Panc1 (cell line): ENCODE results near the gene SLC19A1. TPM values are rescaled to one million over a fixed set of nuclear protein-coding genes. Genes with fewer than 3 reads are reported as not detected.

Source experiments
- ATAC-seq: fragments of 200-7000 bp; cut with Tn5 transposase; 2 replicates; pipeline ENCODE4 v1.9.1; 2020; ENCODE audit warnings: mild to moderate bottlenecking, moderate library complexity
- BruUV-seq: library from RNA; stranded (reverse); fragments of 400-500 nt; replicated peaks from 2 replicates; lab custom pipeline; 2021; lab: Mats Ljungman, UMichigan
- CTCF ChIA-PET: fragments of 300-600 bp; sonication (Branson Sonifier 250); formaldehyde crosslinking; loops from one replicate; lab custom pipeline; 2022; ENCODE audit warnings: antibody characterized with exemption; lab: Charles Lee
- POLR2A ChIA-PET: fragments of 300-600 bp; sonication (Branson Sonifier 250); formaldehyde crosslinking; loops from one replicate; lab custom pipeline; 2022; ENCODE audit warnings: antibody characterized with exemption; lab: Charles Lee
- DNase-seq: peaks from one replicate; pipeline ENCODE4 v3.0.0-alpha.2; 2010; ENCODE audit warnings: low read depth, low spot score
- H3K27ac ChIP-seq: 2 replicates; pipeline ENCODE4 v1.5.1; 2011; ENCODE audit warnings: mild to moderate bottlenecking, low read length, inconsistent platforms
- H3K27me3 ChIP-seq: fragments of 200-500 bp; sonication (Bioruptor generic); 2 replicates; pipeline ENCODE4 v1.6.0; 2014; ENCODE audit warnings: low read length, inconsistent platforms; ENCODE audit not compliant: control insufficient read depth, insufficient read depth
- H3K36me3 ChIP-seq: fragments of 200-500 bp; sonication (Bioruptor generic); 2 replicates; pipeline ENCODE4 v1.5.1; 2014; ENCODE audit warnings: inconsistent platforms, mild to moderate bottlenecking, low read length, moderate library complexity; ENCODE audit not compliant: control insufficient read depth, insufficient read depth
- H3K4me1 ChIP-seq: 2 replicates; pipeline ENCODE4 v1.5.1; 2011; ENCODE audit warnings: inconsistent platforms, mild to moderate bottlenecking, low read length, moderate library complexity; ENCODE audit not compliant: control insufficient read depth, insufficient read depth
- H3K4me3 ChIP-seq, 2 experiments: 2 replicates each; pipeline ENCODE4 v1.5.1; 2011 to 2012; ENCODE audit warnings: low read depth in 2 of 2, low read length in 2 of 2, mild to moderate bottlenecking in 2 of 2, inconsistent platforms in 1 of 2, moderate library complexity in 1 of 2
- H3K9me3 ChIP-seq: fragments of 200-500 bp; sonication (Bioruptor generic); 2 replicates; pipeline ENCODE4 v1.5.1; 2014; ENCODE audit warnings: low read depth, mild to moderate bottlenecking, inconsistent platforms, low read length, moderate library complexity; ENCODE audit not compliant: control insufficient read depth, insufficient read depth
- CTCF ChIP-seq: fragments of 450-650 bp; IDR thresholded peaks from 2 replicates; pipeline ENCODE4 v1.5.1; 2017; ENCODE audit warnings: mild to moderate bottlenecking
- POLR2AphosphoS5 ChIP-seq: IDR thresholded peaks from 2 replicates; pipeline ENCODE4 v1.6.1; 2012; ENCODE audit warnings: mild to moderate bottlenecking, low read depth, low read length, moderate library complexity
- REST ChIP-seq, 2 experiments: IDR thresholded peaks; 2 replicates each; pipeline ENCODE4 v1.6.1; 2011 to 2012; ENCODE audit warnings: low read depth in 2 of 2, control low read depth in 1 of 2, low read length in 1 of 2, mild to moderate bottlenecking in 1 of 2, moderate library complexity in 1 of 2; ENCODE audit not compliant: insufficient read depth in 1 of 2
- SIN3A ChIP-seq: IDR thresholded peaks from 2 replicates; pipeline ENCODE4 v1.6.1; 2012; ENCODE audit warnings: low read depth, mild to moderate bottlenecking, low read length, moderate library complexity, borderline replicate concordance; ENCODE audit not compliant: insufficient read depth
- TCF7L2 ChIP-seq: IDR thresholded peaks from 2 replicates; pipeline ENCODE4 v1.6.1; 2011; ENCODE audit warnings: mild to moderate bottlenecking, low read depth, low read length, inconsistent platforms
- in situ Hi-C: cut with HindIII; loops from 2 replicates; pipeline ENCODE4 v1.10.0; 2016; ENCODE audit warnings: low sequenced_read_pairs, low pct_unique_long_range_greater_than_20kb
- intact Hi-C: fragments of 100-400 bp; cut with micrococcal nuclease; formaldehyde crosslinking; loops from one replicate; pipeline ENCODE4 v1.10.0; 2022; ENCODE audit not compliant: unreplicated experiment
- total RNA-seq: library from RNA; stranded (reverse); gene quantifications from one replicate; pipeline ENCODE4 v1.2.1, GENCODE V29; 2021; ENCODE audit not compliant: unreplicated experiment

The SLC19A1 gene
- total RNA-seq, 1 experiment from 2014 or later: 24.5 TPM

GRCh38 chr21:45540601-45540970 lies 1.7 kb downstream of the SLC19A1 start:
- CTCF ChIA-PET: no interaction called here
- in situ Hi-C loops: no loop called here

GRCh38 chr21:45539796-45540600 lies 2.2 kb downstream of the SLC19A1 start:
- Histone ChIP-seq H3K4me3 (no peak overlapping the region), H3K27me3 (no peaks in the 10 kb centered on the region), H3K27ac (no peak overlapping the region), H3K36me3 (peaks cover 3% of the 10 kb centered on the region; the same call in 1 of the 2 replicates), H3K9me3 (no peaks in the 10 kb centered on the region), H3K4me1 (peaks cover 11% of the 10 kb centered on the region)
- in situ Hi-C loops: no loop called here
- POLR2A ChIA-PET: no interaction called here
- ATAC-seq (no peak), DNase-seq (no peak)
- CTCF ChIA-PET: no interaction called here
- TF ChIP-seq REST (IDR thresholded peaks at IDR 0.05; ENCODE audit: insufficient read depth in 1 of 2, low read depth in 2 of 2, low read length in 1 of 2) (no peak), SIN3A (no peak), POLR2AphosphoS5 (no peak), CTCF (no peak), TCF7L2 (no peak)
- no TSS peak for BruUV-seq
- intact Hi-C loops: no loop called here

More at GRCh38 chr21:45540601-45540970, 1.7 kb downstream of the SLC19A1 start:
- POLR2A ChIA-PET: no interaction called here
- DNase-seq (no peak), ATAC-seq (no peak)
- Histone ChIP-seq H3K27me3 (no peaks in the 10 kb centered on the region), H3K36me3 (peaks cover 3% of the 10 kb centered on the region; the same call in 1 of the 2 replicates), H3K4me1 (peaks cover 11% of the 10 kb centered on the region), H3K4me3 (peak overlapping the region; percentile 51 to 60; a peak in 3 of 4 replicates), H3K9me3 (no peaks in the 10 kb centered on the region), H3K27ac (no peak overlapping the region; the same call in 1 of the 2 replicates)
- intact Hi-C loops: no loop called here
- BruUV-seq: no TSS peak
- TF ChIP-seq CTCF (no peak), TCF7L2 (no peak), REST (IDR thresholded peaks at IDR 0.05; ENCODE audit: insufficient read depth in 1 of 2, low read depth in 2 of 2, low read length in 1 of 2) (no peak)
